Measurements from ENCODE around the gene BNIP1.

DNA sequence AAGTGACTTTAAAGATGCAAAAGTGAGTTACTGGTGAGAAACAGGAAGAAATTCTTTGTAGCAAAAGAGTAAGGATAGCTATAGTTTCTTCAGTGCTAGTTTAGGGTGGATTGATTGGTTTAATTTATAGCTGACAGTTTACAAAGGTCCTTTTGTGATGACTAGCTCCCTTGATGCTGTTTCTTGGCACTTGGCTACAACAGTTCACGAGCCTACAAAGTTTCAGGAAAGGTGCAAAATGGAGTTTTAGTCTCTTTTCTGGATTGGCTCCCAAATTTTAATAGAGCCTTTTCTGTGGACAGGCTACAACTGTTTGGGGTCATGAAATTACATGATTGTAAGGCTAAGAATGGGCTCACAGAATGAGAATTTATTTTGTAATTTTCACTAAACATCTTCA, 40.9 kb upstream of the BNIP1 start:
- TF ChIP-seq, protein P1, sequence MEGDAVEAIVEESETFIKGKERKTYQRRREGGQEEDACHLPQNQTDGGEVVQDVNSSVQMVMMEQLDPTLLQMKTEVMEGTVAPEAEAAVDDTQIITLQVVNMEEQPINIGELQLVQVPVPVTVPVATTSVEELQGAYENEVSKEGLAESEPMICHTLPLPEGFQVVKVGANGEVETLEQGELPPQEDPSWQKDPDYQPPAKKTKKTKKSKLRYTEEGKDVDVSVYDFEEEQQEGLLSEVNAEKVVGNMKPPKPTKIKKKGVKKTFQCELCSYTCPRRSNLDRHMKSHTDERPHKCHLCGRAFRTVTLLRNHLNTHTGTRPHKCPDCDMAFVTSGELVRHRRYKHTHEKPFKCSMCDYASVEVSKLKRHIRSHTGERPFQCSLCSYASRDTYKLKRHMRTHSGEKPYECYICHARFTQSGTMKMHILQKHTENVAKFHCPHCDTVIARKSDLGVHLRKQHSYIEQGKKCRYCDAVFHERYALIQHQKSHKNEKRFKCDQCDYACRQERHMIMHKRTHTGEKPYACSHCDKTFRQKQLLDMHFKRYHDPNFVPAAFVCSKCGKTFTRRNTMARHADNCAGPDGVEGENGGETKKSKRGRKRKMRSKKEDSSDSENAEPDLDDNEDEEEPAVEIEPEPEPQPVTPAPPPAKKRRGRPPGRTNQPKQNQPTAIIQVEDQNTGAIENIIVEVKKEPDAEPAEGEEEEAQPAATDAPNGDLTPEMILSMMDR (conservative IDR thresholded peaks at IDR 0.05), result no peak
- TF ChIP-seq EZH2 (IDR thresholded peaks at IDR 0.05; ENCODE audit: low read depth), result no peak
